Testis (tissue), 3 donors: ENCODE data around the gene STARD3. TPM values are rescaled to one million over a fixed set of nuclear protein-coding genes. Genes with fewer than 3 reads are reported as not detected.

ENCODE experiments used
- DNase-seq: peaks from one replicate; pipeline ENCODE4 v3.0.0-alpha.2; 2019
- H3K27ac ChIP-seq, 2 donors: fragments of 200-600 bp; sonication (generic); one replicate each; pipeline ENCODE4 v1.5.1; 2019
- H3K27me3 ChIP-seq: fragments of 200-600 bp; sonication (generic); one replicate; pipeline ENCODE4 v1.5.1; 2019
- H3K36me3 ChIP-seq: fragments of 200-600 bp; sonication (generic); one replicate; pipeline ENCODE4 v1.5.1; 2017; ENCODE audit warnings: low read depth; ENCODE audit errors: missing control alignments
- H3K4me1 ChIP-seq: fragments of 200-600 bp; sonication (generic); one replicate; pipeline ENCODE4 v1.5.1; 2019
- H3K4me3 ChIP-seq, 2 donors: fragments of 200-600 bp; sonication (generic); one replicate each; pipeline ENCODE4 v1.5.1; 2017 to 2019
- H3K9me3 ChIP-seq: fragments of 200-600 bp; sonication (generic); one replicate; pipeline ENCODE4 v1.5.1; 2017
- POLR2A ChIP-seq: fragments of 450-650 bp; IDR thresholded peaks from one replicate; pipeline ENCODE4 v1.6.1; 2017; ENCODE audit warnings: antibody characterized with exemption, mild to moderate bottlenecking, moderate library complexity
- WGBS, 2 donors: methylation state at CpG; one replicate each; pipeline ENCODE4 v1.1.5; 2018; 5-methylcytosine and 5-hydroxymethylcytosine counted together
- intact Hi-C: fragments of 100-400 bp; cut with DNase I; formaldehyde crosslinking; loops from one replicate; pipeline ENCODE4 v1.15.1; 2023; ENCODE audit warnings: low total_unique reads
- polyA plus RNA-seq: library from polyadenylated mRNA; stranded (reverse); fragments of 350-450 nt; fragmentation: Illumina TruSeq; extraction: RNeasy Lipid Tissue Mini Kit (QIAGEN cat#74804); gene quantifications from one replicate; pipeline ENCODE4 v1.2.3, GENCODE V29; 2014; ENCODE audit warnings: low read depth, low replicate concordance; ENCODE audit not compliant: insufficient read depth
- total RNA-seq, 2 donors: library from RNA; depleted of rRNA; stranded (reverse); fragments of >200 nt; gene quantifications; one replicate each; pipeline ENCODE4 v1.2.3, GENCODE V29; 2016
- TF ChIP-seq, protein P1 (sequence below), 3 experiments: fragments of 450-650 bp in 2 of 3; fragments of 200-600 bp in 1 of 3; sonication (generic) in 1 of 3; IDR thresholded peaks; one replicate each; pipeline ENCODE4 v1.5.1; 2016 to 2019; ENCODE audit warnings: antibody characterized with exemption in 3 of 3, mild to moderate bottlenecking in 2 of 3, moderate library complexity in 1 of 3

STARD3 gene
- total and polyA plus RNA-seq, 3 donors from 2014 or later, result 102 to 352 (median 265) TPM

GRCh38 chr17:39704821-39705551, 68.0 kb downstream of the STARD3 start:
- 53 to 75% methylated on average over 6 to 11 of the region's 11 CpGs for WGBS, 2 donors
- Histone ChIP-seq H3K27ac (no peak overlapping the region), H3K9me3 (no peaks in the 10 kb centered on the region), H3K4me1 (no peaks in the 10 kb centered on the region), H3K4me3 (no peak overlapping the region), H3K27me3 (no peaks in the 10 kb centered on the region), H3K36me3 (no peaks in the 10 kb centered on the region)
- TF ChIP-seq POLR2A, result no peak
- TF ChIP-seq, protein P1, sequence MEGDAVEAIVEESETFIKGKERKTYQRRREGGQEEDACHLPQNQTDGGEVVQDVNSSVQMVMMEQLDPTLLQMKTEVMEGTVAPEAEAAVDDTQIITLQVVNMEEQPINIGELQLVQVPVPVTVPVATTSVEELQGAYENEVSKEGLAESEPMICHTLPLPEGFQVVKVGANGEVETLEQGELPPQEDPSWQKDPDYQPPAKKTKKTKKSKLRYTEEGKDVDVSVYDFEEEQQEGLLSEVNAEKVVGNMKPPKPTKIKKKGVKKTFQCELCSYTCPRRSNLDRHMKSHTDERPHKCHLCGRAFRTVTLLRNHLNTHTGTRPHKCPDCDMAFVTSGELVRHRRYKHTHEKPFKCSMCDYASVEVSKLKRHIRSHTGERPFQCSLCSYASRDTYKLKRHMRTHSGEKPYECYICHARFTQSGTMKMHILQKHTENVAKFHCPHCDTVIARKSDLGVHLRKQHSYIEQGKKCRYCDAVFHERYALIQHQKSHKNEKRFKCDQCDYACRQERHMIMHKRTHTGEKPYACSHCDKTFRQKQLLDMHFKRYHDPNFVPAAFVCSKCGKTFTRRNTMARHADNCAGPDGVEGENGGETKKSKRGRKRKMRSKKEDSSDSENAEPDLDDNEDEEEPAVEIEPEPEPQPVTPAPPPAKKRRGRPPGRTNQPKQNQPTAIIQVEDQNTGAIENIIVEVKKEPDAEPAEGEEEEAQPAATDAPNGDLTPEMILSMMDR (IDR thresholded peaks at IDR 0.05), result no peak
- no peak for DNase-seq
- intact Hi-C loops, result no loop called here

- TF ChIP-seq POLR2A, result no peak
- TF ChIP-seq, protein P1 (IDR thresholded peaks at IDR 0.05), result no peak
- Histone ChIP-seq H3K9me3 (no peaks in the 10 kb centered on the region), H3K27me3 (no peaks in the 10 kb centered on the region), H3K36me3 (no peaks in the 10 kb centered on the region), H3K4me1 (no peaks in the 10 kb centered on the region), H3K27ac (no peak overlapping the region), H3K4me3 (no peak overlapping the region)
- intact Hi-C loops, result no loop called here
- 81 to 97% methylated on average over 6 to 12 of the region's 12 CpGs for WGBS, 2 donors
- no peak for DNase-seq
These were observed 68.9 kb downstream of the STARD3 start for GRCh38 chr17:39705786-39706348.

DNA sequence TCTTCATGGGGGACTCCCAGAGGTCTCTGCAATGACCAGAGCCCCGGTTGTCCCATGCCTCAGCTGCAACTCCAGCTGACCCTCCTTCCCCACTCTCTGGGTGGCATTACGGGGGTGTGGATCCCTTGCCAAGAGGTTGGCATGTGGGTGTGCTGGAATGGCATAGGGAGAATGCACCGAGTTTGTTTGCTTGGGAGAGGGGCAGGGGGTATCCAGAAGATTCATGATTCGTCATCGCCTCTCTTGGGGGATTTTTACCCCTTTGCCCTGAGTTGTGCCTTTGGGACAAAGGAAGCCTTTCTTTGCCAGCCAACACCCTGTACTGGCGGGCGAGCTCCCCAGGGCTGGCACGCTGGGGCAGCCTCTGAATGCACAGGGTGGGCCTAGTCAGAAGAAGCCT, 69.4 kb downstream of the STARD3 start:
- DNase-seq, result no peak
- TF ChIP-seq POLR2A, result no peak
- TF ChIP-seq, protein P1 (IDR thresholded peaks at IDR 0.05), result no peak
- intact Hi-C loops, result no loop called here
- 86 to 89% methylated on average over 8 of the region's 8 CpGs for WGBS, 2 donors
- no peaks in the 10 kb centered on the region for H3K27me3 ChIP-seq
- no peaks in the 10 kb centered on the region for H3K9me3 ChIP-seq
- H3K4me3 ChIP-seq, result no peak overlapping the region
- no peaks in the 10 kb centered on the region for H3K36me3 ChIP-seq
- no peak overlapping the region for H3K27ac ChIP-seq
- no peaks in the 10 kb centered on the region for H3K4me1 ChIP-seq

GRCh38 chr17:39706921-39707337, 70.0 kb downstream of the STARD3 start:
- no peak for DNase-seq
- intact Hi-C loops, result no loop called here
- Histone ChIP-seq H3K27me3 (no peaks in the 10 kb centered on the region), H3K4me3 (no peak overlapping the region), H3K4me1 (no peaks in the 10 kb centered on the region), H3K36me3 (no peaks in the 10 kb centered on the region), H3K27ac (no peak overlapping the region), H3K9me3 (no peaks in the 10 kb centered on the region)
- TF ChIP-seq, protein P1 (IDR thresholded peaks at IDR 0.05), result no peak
- no peak for TF ChIP-seq POLR2A
- 86% methylated on average over 6 to 7 of the region's 7 CpGs for WGBS, 2 donors
